OCI-LY7 (cell line): ENCODE results near the gene EPHB3. TPM values are rescaled to one million over a fixed set of nuclear protein-coding genes. Genes with fewer than 3 reads are reported as not detected.

Experiments used
- BruUV-seq: library from RNA; stranded (reverse); fragments of 400-500 nt; replicated peaks from 2 replicates; lab custom pipeline; 2021; lab: Mats Ljungman, UMichigan
- CTCF ChIA-PET: fragments of 300-600 bp; sonication (Branson Sonifier 250); formaldehyde crosslinking; loops from one replicate; lab custom pipeline; 2022; ENCODE audit warnings: antibody characterized with exemption; ENCODE audit not compliant: unreplicated experiment; lab: Charles Lee
- POLR2A ChIA-PET: fragments of 300-600 bp; sonication (Branson Sonifier 250); formaldehyde crosslinking; loops from one replicate; lab custom pipeline; 2022; ENCODE audit warnings: antibody characterized with exemption; lab: Charles Lee
- DNase-seq: peaks from one replicate; pipeline ENCODE4 v3.0.0-alpha.2; 2015; ENCODE audit warnings: low spot score
- H2AFZ ChIP-seq: fragments of 200-600 bp; sonication (generic), shearing (Covaris generic); 2 replicates; pipeline ENCODE4 v1.6.1; 2014; ENCODE audit warnings: mild to moderate bottlenecking, antibody characterized with exemption, low read length, moderate library complexity
- H3K27ac ChIP-seq: fragments of 200-600 bp; sonication (generic); 2 replicates; pipeline ENCODE4 v1.5.1; 2014; ENCODE audit warnings: mixed run types, low read depth, mild to moderate bottlenecking, moderate library complexity, low read length, inconsistent platforms; ENCODE audit not compliant: poor library complexity, severe bottlenecking
- H3K36me3 ChIP-seq: fragments of 200-600 bp; sonication (generic); 2 replicates; pipeline ENCODE4 v1.6.1; 2014; ENCODE audit warnings: mild to moderate bottlenecking, antibody characterized with exemption, low read length, moderate library complexity, mixed read lengths; ENCODE audit not compliant: insufficient read depth
- H3K4me1 ChIP-seq: fragments of 200-600 bp; sonication (generic); 2 replicates; pipeline ENCODE4 v1.5.1; 2014; ENCODE audit warnings: mild to moderate bottlenecking, low read length; ENCODE audit not compliant: insufficient read depth, poor library complexity, severe bottlenecking
- H3K4me2 ChIP-seq: fragments of 200-600 bp; sonication (generic); 2 replicates; pipeline ENCODE4 v1.6.1; 2014; ENCODE audit warnings: mild to moderate bottlenecking, low read length
- H3K4me3 ChIP-seq: fragments of 200-600 bp; sonication (generic); 2 replicates; pipeline ENCODE4 v1.5.1; 2014; ENCODE audit warnings: mild to moderate bottlenecking, low read depth, low read length; ENCODE audit not compliant: poor library complexity, severe bottlenecking
- H3K79me2 ChIP-seq: fragments of 200-600 bp; sonication (generic); 2 replicates; pipeline ENCODE4 v1.6.1; 2016; ENCODE audit warnings: low read depth, mild to moderate bottlenecking, low read length, moderate library complexity, mixed read lengths; ENCODE audit not compliant: insufficient read depth
- H3K9me2 ChIP-seq: fragments of 200-600 bp; sonication (generic); 2 replicates; pipeline ENCODE4 v1.6.1; 2016; ENCODE audit warnings: mild to moderate bottlenecking, low read length, mixed read lengths; ENCODE audit not compliant: insufficient read depth
- H3K9me3 ChIP-seq: fragments of 200-600 bp; sonication (generic); 2 replicates; pipeline ENCODE4 v1.6.1; 2014; ENCODE audit warnings: mild to moderate bottlenecking, mixed run types, low read length, mixed read lengths
- H4K20me1 ChIP-seq: fragments of 200-600 bp; sonication (generic); 2 replicates; pipeline ENCODE4 v1.6.1; 2014; ENCODE audit warnings: mild to moderate bottlenecking, antibody characterized with exemption, low read length, moderate library complexity, mixed read lengths; ENCODE audit not compliant: insufficient read depth
- EZH2phosphoT487 ChIP-seq: fragments of 200-600 bp; sonication (generic); IDR thresholded peaks from 2 replicates; pipeline ENCODE4 v1.6.1; 2018; ENCODE audit warnings: low read depth, borderline replicate concordance, mild to moderate bottlenecking, mixed run types, antibody characterized with exemption, low read length, moderate library complexity, mixed read lengths
- intact Hi-C: fragments of 100-400 bp; cut with micrococcal nuclease; formaldehyde crosslinking; loops from one replicate; pipeline ENCODE4 v1.10.0; 2022; ENCODE audit not compliant: unreplicated experiment
- total RNA-seq, 2 experiments: library from RNA; depleted of rRNA in 1 of 2; stranded (reverse); fragments of >200 nt in 1 of 2; shearing (Covaris generic) in 1 of 2; gene quantifications; 2 replicates each; pipeline ENCODE4 v1.2.3, GENCODE V29; 2014 to 2022
- TF ChIP-seq, protein P1 (sequence below): fragments of 200-600 bp; sonication (generic); conservative IDR thresholded peaks from 2 replicates; pipeline ENCODE4 v1.5.1; 2014; ENCODE audit warnings: mild to moderate bottlenecking, antibody characterized with exemption, low read length, moderate library complexity, mixed read lengths

Gene EPHB3
- total RNA-seq, 2 experiments from 2014 or later: not detected

DNA sequence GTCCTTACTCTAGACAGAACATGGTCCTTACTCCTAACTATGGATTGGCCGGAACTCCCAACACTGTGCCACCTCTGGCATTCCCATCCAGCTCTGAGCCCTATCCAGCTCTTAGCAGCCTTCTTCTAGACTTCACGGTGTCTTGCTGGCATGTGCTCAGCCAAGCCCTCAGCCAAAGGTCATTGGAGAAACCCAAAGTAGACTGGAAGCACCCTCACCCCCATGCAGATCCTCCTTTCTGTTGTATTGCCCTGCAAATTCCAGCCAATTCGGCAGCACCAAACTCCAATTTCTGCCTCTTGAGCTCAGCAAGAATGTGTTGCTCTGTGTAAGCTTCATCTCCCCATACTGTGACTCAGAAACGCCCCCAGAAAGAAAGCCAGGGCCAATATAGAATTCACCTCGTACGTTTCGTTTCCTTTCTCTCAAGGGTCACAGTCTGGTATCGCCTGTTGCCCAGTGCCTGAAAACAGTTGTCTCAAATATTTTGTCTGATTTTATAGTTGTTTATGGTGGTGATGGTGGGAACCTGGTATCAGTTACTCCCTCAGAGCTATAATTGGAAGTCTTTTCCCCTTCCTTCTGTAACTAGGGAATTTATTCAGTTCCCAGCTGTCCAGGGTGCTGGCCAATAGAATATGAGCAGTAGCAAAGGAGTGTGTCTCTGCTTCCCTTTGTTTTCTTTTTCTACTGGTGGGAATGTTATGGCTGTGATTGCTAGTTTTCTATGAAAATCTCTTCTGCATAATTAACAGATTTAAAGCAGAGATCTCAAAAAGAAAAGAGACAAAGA lies 28.4 kb upstream of the EPHB3 start:
- Histone ChIP-seq H3K4me3 (no peak overlapping the region), H3K27ac (no peak overlapping the region), H3K9me3 (no peaks in the 10 kb centered on the region), H3K36me3 (no peaks in the 10 kb centered on the region), H2AFZ (no peak overlapping the region), H3K4me1 (no peaks in the 10 kb centered on the region), H3K4me2 (no peak overlapping the region), H4K20me1 (no peaks in the 10 kb centered on the region), H3K9me2 (no peaks in the 10 kb centered on the region), H3K79me2 (no peaks in the 10 kb centered on the region)
- no peak for DNase-seq
- intact Hi-C loops: no loop called here
- CTCF ChIA-PET: no interaction called here
- POLR2A ChIA-PET: no interaction called here
- TF ChIP-seq, protein P1, sequence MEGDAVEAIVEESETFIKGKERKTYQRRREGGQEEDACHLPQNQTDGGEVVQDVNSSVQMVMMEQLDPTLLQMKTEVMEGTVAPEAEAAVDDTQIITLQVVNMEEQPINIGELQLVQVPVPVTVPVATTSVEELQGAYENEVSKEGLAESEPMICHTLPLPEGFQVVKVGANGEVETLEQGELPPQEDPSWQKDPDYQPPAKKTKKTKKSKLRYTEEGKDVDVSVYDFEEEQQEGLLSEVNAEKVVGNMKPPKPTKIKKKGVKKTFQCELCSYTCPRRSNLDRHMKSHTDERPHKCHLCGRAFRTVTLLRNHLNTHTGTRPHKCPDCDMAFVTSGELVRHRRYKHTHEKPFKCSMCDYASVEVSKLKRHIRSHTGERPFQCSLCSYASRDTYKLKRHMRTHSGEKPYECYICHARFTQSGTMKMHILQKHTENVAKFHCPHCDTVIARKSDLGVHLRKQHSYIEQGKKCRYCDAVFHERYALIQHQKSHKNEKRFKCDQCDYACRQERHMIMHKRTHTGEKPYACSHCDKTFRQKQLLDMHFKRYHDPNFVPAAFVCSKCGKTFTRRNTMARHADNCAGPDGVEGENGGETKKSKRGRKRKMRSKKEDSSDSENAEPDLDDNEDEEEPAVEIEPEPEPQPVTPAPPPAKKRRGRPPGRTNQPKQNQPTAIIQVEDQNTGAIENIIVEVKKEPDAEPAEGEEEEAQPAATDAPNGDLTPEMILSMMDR: no peak
- TF ChIP-seq EZH2phosphoT487: no peak
- BruUV-seq: no TSS peak

DNA sequence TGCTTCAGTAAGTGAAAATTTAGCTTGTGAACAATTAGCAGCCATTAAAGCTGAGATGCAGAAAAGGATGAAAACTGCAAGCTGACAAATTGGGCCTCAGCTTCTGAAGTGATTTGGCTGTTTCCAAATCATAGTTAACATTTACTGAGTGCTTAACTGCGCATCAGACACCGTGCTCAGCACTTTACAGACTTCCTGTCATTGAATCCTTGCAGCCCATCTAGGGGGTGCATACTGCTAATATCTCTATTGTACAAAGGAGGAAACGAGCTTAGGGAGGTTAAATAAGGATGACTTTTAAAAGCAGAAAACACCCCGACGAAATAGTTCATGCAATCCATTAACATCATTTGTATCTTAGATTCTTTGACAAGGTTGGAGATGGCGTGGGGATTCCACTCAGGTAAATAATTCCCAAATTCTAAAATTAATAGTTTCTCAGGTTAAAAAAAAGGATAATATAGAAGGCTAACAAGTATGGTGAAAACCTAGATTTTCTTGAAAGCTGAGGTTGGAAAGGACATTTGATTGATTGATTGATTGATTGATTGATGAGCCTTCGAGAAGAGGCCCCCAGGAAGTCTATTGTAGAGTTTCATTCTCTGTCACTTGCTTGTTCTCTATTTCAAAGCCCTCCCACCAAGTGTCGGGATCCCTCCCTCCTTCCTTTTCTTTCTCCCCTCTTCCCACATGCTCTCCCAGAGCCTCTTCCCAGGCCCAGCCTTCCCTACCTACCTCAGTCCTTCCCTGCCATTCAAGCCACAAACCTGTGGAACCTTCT lies 23.5 kb upstream of the EPHB3 start:
- Histone ChIP-seq H3K36me3 (no peaks in the 10 kb centered on the region), H4K20me1 (no peaks in the 10 kb centered on the region), H3K9me2 (no peaks in the 10 kb centered on the region), H2AFZ (no peak overlapping the region), H3K79me2 (no peaks in the 10 kb centered on the region), H3K4me2 (no peak overlapping the region), H3K27ac (no peak overlapping the region), H3K9me3 (no peaks in the 10 kb centered on the region), H3K4me3 (no peak overlapping the region), H3K4me1 (no peaks in the 10 kb centered on the region)
- no TSS peak for BruUV-seq
- DNase-seq: no peak
- intact Hi-C loops: no loop called here
- POLR2A ChIA-PET: interaction anchor here (0.6 to 1.1 kb wide), 3 partner anchors 12 to 665 kb away, joined by 3 to 4 read pairs (median 3); no protein-coding TSS in a partner anchor
- TF ChIP-seq EZH2phosphoT487: no peak
- TF ChIP-seq, protein P1: no peak
- CTCF ChIA-PET: no interaction called here
